HepG2 (cell line): ENCODE data around the gene DLG2. TPM values are rescaled to one million over a fixed set of nuclear protein-coding genes. Genes with fewer than 3 reads are reported as not detected.

Experiments
- ATAC-seq: fragments of 200-7000 bp; cut with Tn5 transposase; 3 replicates; pipeline ENCODE4 v1.9.1; 2020; ENCODE audit warnings: mild to moderate bottlenecking, moderate library complexity
- BruUV-seq: library from RNA; stranded (reverse); fragments of 400-500 nt; replicated peaks from 2 replicates; lab custom pipeline; 2021; lab: Mats Ljungman, UMichigan
- CTCF ChIA-PET: fragments of 300-600 bp; formaldehyde crosslinking; extraction: SDS; loops from one replicate; lab custom pipeline; 2021; ENCODE audit warnings: low total read pairs, inconsistent platforms, low intra/inter-chr PET ratio; lab: Yijun Ruan, JAX
- POLR2A ChIA-PET: fragments of 350-600 bp; sonication (Branson Sonifier 250); formaldehyde crosslinking; loops from one replicate; lab custom pipeline; 2020; ENCODE audit warnings: antibody characterized with exemption, inconsistent platforms; lab: Yijun Ruan, JAX
- DNase-seq: peaks from one replicate; pipeline ENCODE4 v3.0.0-alpha.2; 2015; ENCODE audit warnings: low spot score
- FAIRE-seq: peaks from 3 replicates; lab custom pipeline; 2011; peaks lifted over from hg19 to GRCh38; lab: Jason Lieb, UNC
- H2AFZ ChIP-seq: one replicate; pipeline ENCODE4 v1.6.1; 2011; ENCODE audit warnings: low read length, inconsistent platforms
- H3K27ac ChIP-seq: fragments of 300-600 bp; 3 replicates; pipeline ENCODE4 v1.8.0; 2011; ENCODE audit warnings: mixed run types, mild to moderate bottlenecking, mixed read lengths, low read length, inconsistent platforms; ENCODE audit not compliant: insufficient read depth; ENCODE audit errors: extremely low read length
- H3K27me3 ChIP-seq, 2 experiments: fragments of 200-600 bp in 1 of 2; 2 replicates in 1 of 2; 3 replicates in 1 of 2; pipeline versions ENCODE4 v1.6.0 to v1.8.0; 2011; ENCODE audit warnings: low read length in 2 of 2, mild to moderate bottlenecking in 2 of 2, moderate library complexity in 2 of 2, inconsistent platforms in 1 of 2; ENCODE audit not compliant: insufficient read depth in 2 of 2, control insufficient read depth in 1 of 2
- H3K36me3 ChIP-seq, 2 experiments: fragments of 200-600 bp in 1 of 2; replicated peaks in 1 of 2; 2 replicates in 1 of 2; 3 replicates in 1 of 2; pipeline versions ENCODE4 v1.5.1 to v1.8.0; 2011; ENCODE audit warnings: low read length in 2 of 2, inconsistent platforms in 1 of 2; ENCODE audit not compliant: insufficient read depth in 2 of 2, control insufficient read depth in 1 of 2
- H3K4me1 ChIP-seq: 2 replicates; pipeline ENCODE4 v1.5.1; 2012; ENCODE audit warnings: low read length, inconsistent platforms; ENCODE audit not compliant: insufficient read depth
- H3K4me2 ChIP-seq: 2 replicates; pipeline ENCODE4 v1.6.0; 2011; ENCODE audit warnings: low read depth, low read length, inconsistent platforms
- H3K4me3 ChIP-seq, 3 experiments: fragments of 200-600 bp in 1 of 3; sonication (generic), shearing (Covaris generic) in 1 of 3; replicated peaks in 1 of 3; 2 replicates each; pipeline ENCODE4 v1.5.1; 2011 to 2016; ENCODE audit warnings: low read length in 3 of 3, inconsistent platforms in 2 of 3, low read depth in 2 of 3, mild to moderate bottlenecking in 2 of 3, control low read depth in 1 of 3, mixed read lengths in 1 of 3; ENCODE audit not compliant: insufficient read depth in 1 of 3
- H3K79me2 ChIP-seq: one replicate; pipeline ENCODE4 v1.6.1; 2011; ENCODE audit warnings: low read length, inconsistent platforms; ENCODE audit not compliant: insufficient read depth
- H3K9ac ChIP-seq: 2 replicates; pipeline ENCODE4 v1.6.0; 2011; ENCODE audit warnings: mild to moderate bottlenecking, low read depth, low read length, inconsistent platforms; ENCODE audit not compliant: insufficient read depth
- H3K9me3 ChIP-seq: 2 replicates; pipeline ENCODE4 v1.5.1; 2012; ENCODE audit warnings: mild to moderate bottlenecking, low read length
- H4K20me1 ChIP-seq: 2 replicates; pipeline ENCODE4 v1.6.0; 2011; ENCODE audit warnings: inconsistent platforms, mild to moderate bottlenecking, low read length, moderate library complexity; ENCODE audit not compliant: insufficient read depth
- ATM ChIP-seq: fragments of 450-650 bp; IDR thresholded peaks from 2 replicates; pipeline ENCODE4 v1.7.1; 2017; ENCODE audit warnings: mild to moderate bottlenecking, borderline replicate concordance
- E2F1 ChIP-seq: sonication (generic); formaldehyde crosslinking; IDR thresholded peaks from 2 replicates; pipeline ENCODE4 v1.5.0; 2020; ENCODE audit warnings: missing genetic modification reagents
- MBD4 ChIP-seq: IDR thresholded peaks from 2 replicates; pipeline ENCODE4 v1.6.1; 2012; ENCODE audit warnings: low read length, inconsistent platforms, borderline replicate concordance
- ZIK1 ChIP-seq: sonication (generic); formaldehyde crosslinking; IDR thresholded peaks from 2 replicates; pipeline ENCODE4 v1.5.0; 2020; ENCODE audit warnings: mild to moderate bottlenecking, low read depth, missing genetic modification reagents, borderline replicate concordance
- ZNF800 ChIP-seq: sonication (generic); formaldehyde crosslinking; IDR thresholded peaks from 2 replicates; pipeline ENCODE4 v1.4.0; 2020; ENCODE audit warnings: missing genetic modification reagents
- ZSCAN21 ChIP-seq: sonication (generic); formaldehyde crosslinking; IDR thresholded peaks from 2 replicates; pipeline ENCODE4 v1.8.0; 2022; ENCODE audit warnings: mild to moderate bottlenecking, missing genetic modification reagents, moderate library complexity, borderline replicate concordance
- WGBS: methylation state at CpG from one replicate; pipeline ENCODE4 v1.1.6; 2017; ENCODE audit warnings: low lambda C conversion rate; 5-methylcytosine and 5-hydroxymethylcytosine counted together
- in situ Hi-C: cut with HindIII; loops from 2 replicates; pipeline ENCODE4 v1.10.0; 2017; ENCODE audit warnings: low pct_unique_long_range_greater_than_20kb; ENCODE audit not compliant: extremely low pct_ligation_motif_present
- intact Hi-C: fragments of 100-400 bp; cut with micrococcal nuclease; formaldehyde crosslinking; loops from one replicate; pipeline ENCODE4 v1.10.0; 2022; ENCODE audit not compliant: unreplicated experiment
- polyA plus RNA-seq, 8 experiments: library from polyadenylated mRNA; depleted of rRNA in 3 of 8; stranded (reverse) in 7 of 8; unstranded in 1 of 8; fragments of >200 nt; fragmentation: Illumina TruSeq in 4 of 8; extraction: Trizol in 4 of 8; gene quantifications; 2 replicates each; pipeline versions ENCODE4 v1.2.1 to v1.2.3, GENCODE V29; 2011 to 2016; ENCODE audit warnings: low read depth in 4 of 8, missing spikeins in 1 of 8, mixed read lengths in 1 of 8; ENCODE audit not compliant: insufficient read depth in 1 of 8
- total RNA-seq, 5 experiments: library from RNA; depleted of rRNA; stranded (reverse); fragments of >200 nt; fragmentation: Illumina TruSeq; extraction: Trizol; gene quantifications; 2 replicates each; pipeline ENCODE4 v1.2.3, GENCODE V29; 2016; ENCODE audit warnings: low read depth in 1 of 5
- TF ChIP-seq, protein P1 (sequence below): sonication (generic); formaldehyde crosslinking; IDR thresholded peaks from 2 replicates; pipeline ENCODE4 v1.4.0; 2020; ENCODE audit warnings: missing genetic modification reagents

Gene DLG2
- total and polyA plus RNA-seq, 2 of the 13 experiments (the other 11 are each of a cell fraction or from before 2014, with no cell fraction given) = 0.46 to 1.0 TPM

DNA sequence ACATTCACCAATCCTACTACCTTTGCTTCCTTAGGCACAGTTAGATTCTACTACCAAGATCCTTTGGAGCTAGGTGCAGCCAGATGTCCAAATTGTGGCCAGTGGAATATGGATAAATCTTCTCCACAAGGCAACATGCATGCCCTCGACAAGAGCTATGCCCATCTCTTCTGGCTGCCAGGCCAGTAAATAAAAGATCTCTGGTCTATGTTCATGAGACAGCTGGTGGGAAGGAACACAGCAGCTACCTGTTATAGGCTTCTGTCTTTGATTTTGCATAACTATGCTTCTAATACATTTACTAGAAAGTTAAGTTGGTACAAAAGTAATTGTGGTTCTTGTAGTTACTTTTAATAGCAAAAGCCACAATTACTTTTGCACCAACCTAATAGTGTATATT lies 182.7 kb downstream of the DLG2 start:
- no TSS peak for BruUV-seq

More for the DNA sequence above, 182.7 kb downstream of the DLG2 start:
- ChIA-PET CTCF (no interaction called here), POLR2A (no interaction called here)
- Histone ChIP-seq H3K27ac (no peak overlapping the region), H3K4me3 (no peak overlapping the region), H2AFZ (no peak overlapping the region), H3K4me1 (no peaks in the 10 kb centered on the region), H3K9me3 (no peaks in the 10 kb centered on the region), H4K20me1 (no peaks in the 10 kb centered on the region), H3K36me3 (no peaks in the 10 kb centered on the region), H3K27me3 (no peaks in the 10 kb centered on the region), H3K4me2 (no peak overlapping the region), H3K79me2 (no peaks in the 10 kb centered on the region), H3K9ac (no peak overlapping the region)
- in situ Hi-C loops (no loop called here), intact Hi-C loops (no loop called here)
- no peak for FAIRE-seq
- DNase-seq = no peak
- WGBS = 0% methylated on average over 1 of the region's 1 CpG
- TF ChIP-seq ZIK1 (CRISPR knock-in tag) (no peak), ATM (no peak), ZSCAN21 (no peak), ZNF800 (CRISPR knock-in tag) (no peak), MBD4 (no peak), E2F1 (CRISPR knock-in tag) (no peak)
- TF ChIP-seq, protein P1, sequence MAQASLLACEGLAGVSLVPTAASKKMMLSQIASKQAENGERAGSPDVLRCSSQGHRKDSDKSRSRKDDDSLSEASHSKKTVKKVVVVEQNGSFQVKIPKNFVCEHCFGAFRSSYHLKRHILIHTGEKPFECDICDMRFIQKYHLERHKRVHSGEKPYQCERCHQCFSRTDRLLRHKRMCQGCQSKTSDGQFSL (CRISPR knock-in tag) = no peak
- no peak for ATAC-seq
